K562 (cell line): ENCODE measurements around the gene DDX11. TPM values are rescaled to one million over a fixed set of nuclear protein-coding genes. Genes with fewer than 3 reads are reported as not detected.
"Not testable (repeated sequence)": the region's sequence is repeated elsewhere in the genome, so short reads cannot be mapped to it uniquely, and the experiment has no call there.

Source experiments
- ATAC-seq: fragments of 200-7000 bp; cut with Tn5 transposase; 3 replicates; pipeline ENCODE4 v1.9.1; 2020; ENCODE audit warnings: moderate library complexity
- BruUV-seq: library from RNA; stranded (reverse); fragments of 400-500 nt; replicated peaks from 2 replicates; lab custom pipeline; 2021; lab: Mats Ljungman, UMichigan
- CTCF ChIA-PET: fragments of 300-600 bp; formaldehyde crosslinking; extraction: SDS; loops from one replicate; lab custom pipeline; 2021; ENCODE audit warnings: low intra/inter-chr PET ratio; lab: Yijun Ruan, JAX
- POLR2A ChIA-PET: fragments of 300-600, 350-650 bp; sonication (Branson Sonifier 250); formaldehyde crosslinking; extraction: SDS; loops from one replicate; lab custom pipeline; 2021; ENCODE audit warnings: antibody characterized with exemption, inconsistent platforms; lab: Yijun Ruan, JAX
- DNase-seq, 4 experiments: peaks; one replicate each; pipeline versions ENCODE4 v3.0.0 to v3.0.0-alpha.2; 2011 to 2018; ENCODE audit warnings: low spot score in 3 of 4, mixed read lengths in 3 of 4; ENCODE audit errors: extremely low read depth in 1 of 4
- FAIRE-seq: peaks from 2 replicates; lab custom pipeline; 2011; peaks lifted over from hg19 to GRCh38; lab: Jason Lieb, UNC
- H2AFZ ChIP-seq: 2 replicates; pipeline ENCODE4 v1.6.0; 2011; ENCODE audit warnings: low read depth, low read length, control low read depth, inconsistent platforms
- H3K27ac ChIP-seq: fragments of 200-600 bp; 3 replicates; pipeline ENCODE4 v1.8.0; 2011; ENCODE audit warnings: low read depth, mild to moderate bottlenecking, control low read depth, inconsistent platforms, low read length, moderate library complexity, mixed read lengths; ENCODE audit errors: extremely low read depth
- H3K27me3 ChIP-seq, 2 experiments: fragments of 300-600 bp in 1 of 2; 2 replicates in 1 of 2; 3 replicates in 1 of 2; pipeline versions ENCODE4 v1.6.0 to v1.8.0; 2011; ENCODE audit warnings: inconsistent platforms in 2 of 2, low read length in 2 of 2, mild to moderate bottlenecking in 1 of 2, mixed read lengths in 1 of 2, moderate library complexity in 1 of 2; ENCODE audit not compliant: control insufficient read depth in 2 of 2, insufficient read depth in 2 of 2
- H3K36me3 ChIP-seq: fragments of 300-600 bp; 3 replicates; pipeline ENCODE4 v1.8.0; 2011; ENCODE audit warnings: mild to moderate bottlenecking, low read length, inconsistent platforms; ENCODE audit not compliant: control insufficient read depth, insufficient read depth
- H3K4me1 ChIP-seq, 2 experiments: fragments of 200-600 bp in 1 of 2; replicated peaks in 1 of 2; 2 replicates in 1 of 2; 3 replicates in 1 of 2; pipeline versions ENCODE4 v1.5.1 to v1.8.0; 2011; ENCODE audit warnings: inconsistent platforms in 2 of 2, low read length in 2 of 2, mild to moderate bottlenecking in 1 of 2, mixed read lengths in 1 of 2, moderate library complexity in 1 of 2; ENCODE audit not compliant: control insufficient read depth in 2 of 2, insufficient read depth in 2 of 2
- H3K4me2 ChIP-seq: 2 replicates; pipeline ENCODE4 v1.6.1; 2011; ENCODE audit warnings: low read length, control low read depth, inconsistent platforms, mixed read lengths; ENCODE audit not compliant: insufficient read depth
- H3K4me3 ChIP-seq: fragments of 200-600 bp; sonication (generic), shearing (Covaris generic); 2 replicates; pipeline ENCODE4 v1.5.1; 2016; ENCODE audit warnings: control low read depth, inconsistent platforms
- H3K79me2 ChIP-seq: fragments of 200-600 bp; 3 replicates; pipeline ENCODE4 v1.8.0; 2011; ENCODE audit warnings: low read length, inconsistent platforms; ENCODE audit not compliant: control insufficient read depth, insufficient read depth
- H3K9ac ChIP-seq, 2 experiments: 2 replicates each; pipeline versions ENCODE4 v1.6.0 to v1.6.1; 2011; ENCODE audit warnings: low read depth in 2 of 2, low read length in 2 of 2, control low read depth in 1 of 2, inconsistent platforms in 1 of 2, mild to moderate bottlenecking in 1 of 2, mixed read lengths in 1 of 2; ENCODE audit not compliant: insufficient read depth in 1 of 2
- H3K9me1 ChIP-seq: one replicate; pipeline ENCODE4 v1.6.0; 2011; ENCODE audit warnings: inconsistent platforms, mild to moderate bottlenecking, low read length, moderate library complexity; ENCODE audit not compliant: control insufficient read depth, insufficient read depth
- H3K9me3 ChIP-seq: replicated peaks from 2 replicates; pipeline ENCODE4 v1.5.1; 2011; ENCODE audit warnings: low read depth, low read length, inconsistent platforms; ENCODE audit not compliant: control insufficient read depth, insufficient read depth
- H4K20me1 ChIP-seq: replicated peaks from 2 replicates; pipeline ENCODE4 v1.6.1; 2011; ENCODE audit warnings: low read length, inconsistent platforms, mixed read lengths; ENCODE audit not compliant: control insufficient read depth, insufficient read depth
- AFF4 ChIP-seq: sonication (generic); formaldehyde crosslinking; IDR thresholded peaks from 2 replicates; pipeline ENCODE4 v1.8.0; 2023; ENCODE audit warnings: mild to moderate bottlenecking, missing genetic modification reagents
- ARHGAP35 ChIP-seq: fragments of 450-650 bp; IDR thresholded peaks from 2 replicates; pipeline ENCODE4 v1.6.1; 2018; ENCODE audit not compliant: partially characterized antibody
- C11orf30 ChIP-seq: fragments of 450-650 bp; IDR thresholded peaks from 2 replicates; pipeline ENCODE4 v1.6.1; 2016; ENCODE audit warnings: low read depth, mild to moderate bottlenecking
- CBX3 ChIP-seq, 2 experiments: IDR thresholded peaks; 1 replicate in 1 of 2; 2 replicates in 1 of 2; pipeline ENCODE4 v1.6.1; 2012; ENCODE audit warnings: inconsistent platforms in 2 of 2, low read length in 2 of 2, borderline replicate concordance in 1 of 2, control low read depth in 1 of 2
- EP400 ChIP-seq: fragments of 450-650 bp; IDR thresholded peaks from 2 replicates; pipeline ENCODE4 v1.6.1; 2017; ENCODE audit warnings: antibody characterized with exemption, mild to moderate bottlenecking, moderate library complexity
- HMG20B ChIP-seq: fragments of 250-450 bp; sonication (Bioruptor Pico); IDR thresholded peaks from 2 replicates; pipeline ENCODE4 v1.5.0; 2021; ENCODE audit warnings: mild to moderate bottlenecking
- SOX6 ChIP-seq: fragments of 450-650 bp; IDR thresholded peaks from 2 replicates; pipeline ENCODE4 v1.6.1; 2014; ENCODE audit warnings: mild to moderate bottlenecking
- ZBTB7A ChIP-seq: IDR thresholded peaks from 2 replicates; pipeline ENCODE4 v1.6.1; 2011; ENCODE audit warnings: low read depth, mild to moderate bottlenecking, low read length, moderate library complexity, borderline replicate concordance; ENCODE audit not compliant: control insufficient read depth
- ZNF57 ChIP-seq: fragments of 450-650 bp; formaldehyde crosslinking; IDR thresholded peaks from 2 replicates; pipeline ENCODE4 v1.4.0; 2020; ENCODE audit warnings: mild to moderate bottlenecking, moderate library complexity
- WGBS: fragments of 100-300 bp; shearing (Covaris generic); methylation state at CpG from one replicate; pipeline ENCODE4 v1.1.6; 2016; ENCODE audit warnings: low coverage, mixed read lengths; ENCODE audit not compliant: insufficient coverage; ENCODE audit errors: missing lambda C conversion rate; 5-methylcytosine and 5-hydroxymethylcytosine counted together
- in situ Hi-C: fragments of 300-500 bp; cut with MboI; formaldehyde crosslinking; loops from 4 replicates; pipeline ENCODE4 v1.15.0; 2018; ENCODE audit warnings: inconsistent platforms, mixed read lengths
- intact Hi-C: fragments of 100-400 bp; cut with micrococcal nuclease; formaldehyde crosslinking; loops from 2 replicates; pipeline ENCODE4 v1.14.2; 2022
- polyA plus RNA-seq, 8 experiments: library from polyadenylated mRNA; depleted of rRNA in 4 of 8; stranded (reverse) in 5 of 8; unstranded in 3 of 8; fragments of >200 nt; fragmentation: Nextera tagmentation in 2 of 8; fragmentation: Illumina TruSeq in 1 of 8; extraction: Ambion mirVana in 2 of 8; extraction: Trizol in 1 of 8; gene quantifications; 2 replicates each; pipeline versions ENCODE4 v1.2.1 to v1.2.3, GENCODE V29; 2011 to 2014; ENCODE audit warnings: inconsistent platforms in 1 of 8, missing spikeins in 1 of 8
- total RNA-seq, 7 experiments: library from RNA; depleted of rRNA in 6 of 7; stranded (reverse); fragments of >200 nt in 6 of 7; fragmentation: Illumina TruSeq in 2 of 7; extraction: Trizol in 2 of 7; gene quantifications; 2 replicates each; pipeline versions ENCODE4 v1.2.1 to v1.2.3, GENCODE V29; 2011 to 2021; ENCODE audit warnings: low replicate concordance in 1 of 7

The DDX11 gene
- total and polyA plus RNA-seq, 9 of the 15 experiments (the other 6 are each of a cell fraction or from before 2014, with no cell fraction given): 3.6 to 93.2 (median 42.5) TPM

- WGBS: 80% methylated on average over 1 of the region's 19 CpGs
- H4K20me1 ChIP-seq: no peaks in the 10 kb centered on the region
- no peaks in the 10 kb centered on the region for H3K36me3 ChIP-seq
- H3K4me2 ChIP-seq: no peak overlapping the region
- BruUV-seq: no TSS peak
- no peak for DNase-seq
- no peaks in the 10 kb centered on the region for H3K27me3 ChIP-seq
- H3K4me1 ChIP-seq: peaks cover 0 to 25% of the 10 kb centered on the region in 2 experiments; a peak in 2 of 5 replicates
- H3K9me3 ChIP-seq: no peaks in the 10 kb centered on the region
- TF ChIP-seq AFF4 (no peak), SOX6 (no peak), EP400 (no peak), CBX3 (IDR thresholded peaks at IDR 0.05; ENCODE audit: borderline replicate concordance in 1 of 2, low read length in 2 of 2) (no peak), ZNF57 (CRISPR knock-in tag) (no peak), C11orf30 (no peak), ARHGAP35 (no peak), HMG20B (no peak), ZBTB7A (no peak)
- H3K9me1 ChIP-seq: no peaks in the 10 kb centered on the region
- FAIRE-seq: no peak
- H3K27ac ChIP-seq: no peak overlapping the region
- H3K9ac ChIP-seq: no peak overlapping the region
- CTCF ChIA-PET: no interaction called here
- in situ Hi-C loops (no loop called here), intact Hi-C loops (no loop called here)
- H2AFZ ChIP-seq: no peak overlapping the region
- no peak overlapping the region for H3K4me3 ChIP-seq
- ATAC-seq: no peak
- no peaks in the 10 kb centered on the region for H3K79me2 ChIP-seq
- POLR2A ChIA-PET: no interaction called here
Measured at GRCh38 chr12:31122481-31122880, 48.8 kb downstream of the DDX11 start.

- intact Hi-C loops, in situ Hi-C loops, H4K20me1 ChIP-seq, H3K36me3 ChIP-seq, H3K9me3 ChIP-seq, H3K4me2 ChIP-seq, POLR2A ChIA-PET, H3K4me3 ChIP-seq, H3K79me2 ChIP-seq, BruUV-seq, H2AFZ ChIP-seq, ATAC-seq, H3K4me1 ChIP-seq, CTCF ChIA-PET, H3K27me3 ChIP-seq, H3K27ac ChIP-seq, H3K9ac ChIP-seq, H3K9me1 ChIP-seq, FAIRE-seq, DNase-seq: not testable (repeated sequence)
- WGBS: 38% methylated on average over 5 of the region's 8 CpGs
Measured at GRCh38 chr12:31124158-31124557, 50.5 kb downstream of the DDX11 start.
